GM19468 (cell line): ENCODE data around the gene GPR107.

ENCODE experiments used
- ATAC-seq: cut with Tn5 transposase; IDR thresholded peaks from one replicate; pipeline ENCODE4 v1.9.1; 2021; ENCODE audit warnings: mild to moderate bottlenecking, moderate library complexity, moderate number of reproducible peaks; ENCODE audit not compliant: unreplicated experiment; ENCODE audit errors: extremely low read depth

The GPR107 gene

GRCh38 chr9:130104491-130105193, 50.9 kb downstream of the GPR107 start:
- no peak for ATAC-seq

- no peak for ATAC-seq
Observed at GRCh38 chr9:130106860-130107233, 53.1 kb downstream of the GPR107 start.

GRCh38 chr9:130107234-130107861, 53.6 kb downstream of the GPR107 start:
- no peak for ATAC-seq

GRCh38 chr9:130107955-130108354, 54.2 kb downstream of the GPR107 start:
- no peak for ATAC-seq

- no peak for ATAC-seq
Observed at GRCh38 chr9:130110166-130110565, 56.5 kb downstream of the GPR107 start.

GRCh38 chr9:130110596-130111021, 56.9 kb downstream of the GPR107 start:
- no peak for ATAC-seq

GRCh38 chr9:130111786-130112537, 58.3 kb downstream of the GPR107 start:
- no peak for ATAC-seq

GRCh38 chr9:130112538-130113151, 58.9 kb downstream of the GPR107 start:
- no peak for ATAC-seq

- no peak for ATAC-seq
Observed at GRCh38 chr9:130114741-130115140, 61.0 kb downstream of the GPR107 start.

GRCh38 chr9:130116346-130116745, 62.6 kb downstream of the GPR107 start:
- ATAC-seq: no peak

GRCh38 chr9:130117376-130117775, 63.7 kb downstream of the GPR107 start:
- ATAC-seq: no peak

- ATAC-seq: no peak
Observed at GRCh38 chr9:130117816-130118632, 64.3 kb downstream of the GPR107 start.

GRCh38 chr9:130118841-130119518, 65.3 kb downstream of the GPR107 start:
- no peak for ATAC-seq

- ATAC-seq: no peak
Observed at GRCh38 chr9:130119519-130120298, 66.0 kb downstream of the GPR107 start.

GRCh38 chr9:130120299-130120587, 66.5 kb downstream of the GPR107 start:
- ATAC-seq: no peak

- ATAC-seq: no peak
Observed at GRCh38 chr9:130120832-130121231, 67.1 kb downstream of the GPR107 start.

- ATAC-seq: no peak
Observed at GRCh38 chr9:130122456-130122855, 68.8 kb downstream of the GPR107 start.

GRCh38 chr9:130124085-130124860, 70.6 kb downstream of the GPR107 start:
- ATAC-seq: no peak
